Nucleus accumbens (tissue), 56 donors: Measurements from ENCODE around the gene ZNF695.
A peak's percentile ranks its signal among the peaks of the same experiment; 100 is the strongest.

ENCODE experiments used
- DNase-seq, 56 donors: peaks; one replicate each; lab custom pipeline; 2025; lab: John Stamatoyannopoulos, UW

ZNF695 gene

DNA sequence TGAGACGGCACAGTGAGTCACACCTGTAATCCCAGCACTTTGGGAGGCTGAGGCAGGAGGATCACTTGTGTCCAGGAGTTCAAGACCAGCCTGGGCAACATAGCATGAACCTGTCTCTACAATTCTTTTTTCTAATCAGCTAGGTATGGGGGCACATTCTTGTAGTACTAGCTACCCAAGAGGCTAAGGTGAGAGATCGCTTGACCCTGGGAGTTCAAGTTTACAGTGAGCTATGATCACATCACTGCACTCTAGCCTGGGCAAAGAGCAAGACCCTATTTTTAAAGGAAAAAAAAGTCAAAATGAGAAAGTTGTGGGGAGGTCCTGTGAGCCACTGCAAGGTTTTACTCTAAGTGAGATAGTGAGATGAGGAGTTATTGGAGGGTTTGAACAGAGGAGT lies 41.4 kb downstream of the ZNF695 start:
- no peak for DNase-seq

DNA sequence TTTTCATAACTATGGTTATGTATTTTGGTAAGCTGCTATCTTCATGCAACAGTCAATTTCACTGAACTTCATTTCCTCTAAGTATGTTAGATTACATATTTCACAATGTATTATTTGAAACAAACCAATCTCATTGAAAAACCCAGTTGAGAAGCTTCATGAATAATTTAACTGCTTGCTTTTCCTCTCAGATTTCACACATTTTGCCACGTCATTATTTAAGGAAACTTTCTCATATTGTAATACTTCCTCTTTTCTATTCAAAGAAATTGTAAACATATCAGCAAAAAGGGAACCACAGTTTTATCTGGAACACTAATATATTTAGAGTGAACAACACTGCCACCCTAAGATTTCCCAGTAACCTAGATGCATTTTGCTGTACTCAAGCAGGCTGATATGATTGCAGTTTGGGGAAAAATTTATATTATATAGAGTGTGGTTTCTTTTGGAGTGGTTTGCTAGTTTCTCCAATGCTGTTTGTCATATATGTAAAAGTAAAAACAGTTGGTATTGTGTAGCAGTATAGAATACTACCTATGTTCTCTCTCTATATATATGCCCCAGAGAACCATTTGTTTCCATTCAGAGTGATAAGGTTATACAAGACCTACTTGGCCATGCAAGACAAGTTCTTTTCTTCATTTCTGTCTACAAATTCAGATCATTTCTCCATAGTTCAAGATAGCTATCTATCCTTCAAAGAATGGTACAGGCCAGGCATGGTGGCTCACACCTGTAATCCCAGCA lies 47.7 kb downstream of the ZNF695 start:
- no peak for DNase-seq

DNA sequence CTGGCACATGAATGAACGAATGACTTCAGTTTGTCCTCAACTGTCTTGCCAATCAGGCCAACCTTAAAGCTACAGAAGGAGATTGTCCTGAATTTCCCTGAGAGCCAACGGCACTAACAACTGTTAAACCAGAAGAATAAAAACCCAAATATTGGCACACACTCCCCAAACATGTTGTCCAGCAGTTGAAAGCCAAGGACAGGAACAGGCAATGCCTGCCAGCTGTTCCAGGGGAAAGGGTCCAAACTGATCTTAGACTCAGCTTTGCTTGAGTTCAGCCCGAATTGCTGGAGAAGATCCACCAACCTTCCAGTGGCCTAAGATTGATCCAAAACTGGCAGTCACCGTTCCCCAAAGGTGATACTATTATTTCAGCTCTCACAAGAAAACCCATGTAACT lies 53.7 kb downstream of the ZNF695 start:
- no peak for DNase-seq

DNA sequence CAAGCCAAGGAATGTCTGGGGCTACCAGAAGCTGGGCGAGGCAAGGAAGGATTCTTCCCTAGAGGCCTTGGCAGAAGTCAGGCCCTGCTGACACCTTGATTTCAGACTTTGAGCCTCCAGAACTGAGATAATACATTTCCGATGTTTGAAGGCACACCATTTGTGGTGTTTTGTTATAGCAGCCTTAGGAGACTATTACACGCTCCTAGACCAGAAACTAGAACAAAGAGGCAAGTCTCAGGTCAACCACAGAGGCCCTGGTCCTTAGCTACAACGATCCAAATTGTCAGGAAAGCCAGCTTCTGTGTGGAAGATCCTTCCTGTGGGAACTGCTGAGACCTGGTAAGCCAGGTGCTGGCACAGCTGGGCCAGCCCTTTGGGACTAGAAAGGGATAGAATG lies 56.4 kb downstream of the ZNF695 start:
- DNase-seq: no peak

DNA sequence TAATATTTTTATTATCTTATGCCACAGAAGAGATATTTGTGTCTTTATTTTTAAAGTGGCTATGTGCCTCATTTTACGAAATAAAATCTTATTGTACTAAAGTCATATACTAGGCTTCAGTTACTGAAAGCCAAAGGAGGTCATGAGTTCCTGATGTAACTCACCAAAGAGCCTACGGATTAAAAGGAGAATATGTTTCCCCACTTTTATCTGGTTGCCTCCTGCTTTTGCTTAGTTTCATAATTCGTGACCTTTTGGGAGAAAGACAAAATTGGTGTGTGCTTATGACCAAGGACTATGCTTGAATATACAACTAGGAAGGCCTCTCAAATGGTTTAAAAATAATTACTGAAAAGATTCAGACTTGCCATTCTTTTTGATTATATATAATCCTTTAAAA lies 57.9 kb downstream of the ZNF695 start:
- DNase-seq: no peak

DNA sequence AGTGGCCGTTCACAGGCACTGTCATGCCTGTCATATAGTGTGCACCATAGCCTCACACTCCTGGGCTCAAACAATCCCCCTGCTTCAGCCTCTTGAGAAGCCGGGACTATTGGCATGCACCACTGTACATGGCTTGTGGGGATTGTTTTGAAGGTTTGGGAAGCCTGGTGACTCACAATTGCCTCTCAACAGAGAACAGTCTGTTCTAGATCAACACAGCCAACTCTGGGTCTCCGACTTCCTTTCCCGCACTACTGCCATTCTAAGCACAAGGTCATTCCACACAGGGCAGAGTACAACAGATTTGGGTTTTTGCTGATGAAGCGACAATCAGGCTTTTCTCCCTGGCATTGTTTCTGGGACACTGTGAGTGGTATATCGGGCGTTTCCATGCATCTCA lies 60.6 kb downstream of the ZNF695 start:
- peak in 43 of 56 donors; percentile 4 to 75 (median 29) for DNase-seq

DNA sequence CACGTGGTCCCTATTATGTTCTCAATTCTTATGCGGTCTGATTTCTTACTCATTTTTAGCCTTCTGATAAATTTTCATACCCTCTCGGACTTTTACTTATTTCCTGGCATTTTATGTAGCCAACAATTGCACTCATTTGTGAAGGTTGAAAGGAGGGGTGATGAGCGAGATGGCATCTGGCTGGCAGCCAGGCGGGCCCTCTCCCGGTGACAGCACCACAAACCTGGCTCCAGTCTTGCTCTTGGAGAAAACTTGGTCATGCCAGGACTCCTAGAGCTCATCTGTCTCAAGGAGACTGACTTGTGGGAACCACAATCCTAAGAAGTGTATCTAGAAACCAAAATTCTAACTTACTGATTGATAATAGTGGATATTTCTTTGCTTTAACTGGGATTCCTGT lies 61.5 kb downstream of the ZNF695 start:
- no peak for DNase-seq
